Muscle layer of duodenum (tissue), 2 donors: ENCODE results near the gene OPALIN.
"Not testable (repeated sequence)": the region's sequence is repeated elsewhere in the genome, so short reads cannot be mapped to it uniquely, and the experiment has no call there.

ENCODE experiments used
- H3K27ac ChIP-seq: one replicate; pipeline ENCODE4 v1.7.0; 2013; ENCODE audit warnings: mild to moderate bottlenecking, low read length
- H3K27me3 ChIP-seq: one replicate; pipeline ENCODE4 v1.7.0; 2013; ENCODE audit warnings: low read depth, mild to moderate bottlenecking, control low read depth, low read length
- H3K36me3 ChIP-seq, 2 donors: one replicate each; pipeline ENCODE4 v1.7.0; 2013; ENCODE audit warnings: low read length in 2 of 2, control low read depth in 1 of 2, mild to moderate bottlenecking in 1 of 2; ENCODE audit not compliant: insufficient read depth in 2 of 2, control insufficient read depth in 1 of 2
- H3K4me1 ChIP-seq, 2 donors: one replicate each; pipeline ENCODE4 v1.7.0; 2013; ENCODE audit warnings: low read length in 2 of 2, mild to moderate bottlenecking in 2 of 2, control low read depth in 1 of 2, moderate library complexity in 1 of 2; ENCODE audit not compliant: insufficient read depth in 2 of 2, control insufficient read depth in 1 of 2
- H3K4me3 ChIP-seq, 2 donors: one replicate each; pipeline ENCODE4 v1.7.0; 2013; ENCODE audit warnings: low read length in 2 of 2, low read depth in 1 of 2, mild to moderate bottlenecking in 1 of 2
- H3K9me3 ChIP-seq, 2 donors: one replicate each; pipeline ENCODE4 v1.7.0; 2013; ENCODE audit warnings: low read length in 2 of 2, control low read depth in 1 of 2, mild to moderate bottlenecking in 1 of 2; ENCODE audit not compliant: control insufficient read depth in 1 of 2
- donor health status: healthy.

OPALIN gene

DNA sequence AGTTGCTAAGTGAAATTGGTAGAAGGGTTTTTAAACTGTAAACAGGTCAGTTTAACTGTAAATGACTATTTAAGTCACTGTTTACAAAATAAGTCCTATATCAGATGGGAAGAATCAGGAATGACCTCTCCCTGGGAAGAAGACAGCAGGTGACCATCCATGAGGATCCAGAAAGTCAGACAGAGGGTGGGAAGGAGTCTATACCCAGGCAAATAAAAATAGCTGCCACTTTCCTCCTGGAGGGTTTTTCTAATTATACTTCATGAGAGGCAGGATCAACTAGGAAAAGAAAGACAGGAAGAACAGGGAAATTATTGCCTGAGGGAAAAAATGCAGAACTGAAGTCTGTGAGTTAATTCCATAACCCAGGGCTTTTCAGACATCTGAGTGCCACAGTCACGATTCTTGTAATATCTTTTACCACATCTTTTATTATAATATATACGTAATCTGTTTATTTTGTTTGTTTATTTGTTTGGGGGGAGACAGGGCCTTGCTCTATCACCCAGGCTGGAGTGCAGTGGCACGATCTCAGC lies 47.6 kb downstream of the OPALIN start:
- Histone ChIP-seq H3K4me1 (peaks cover 3 to 15% of the 10 kb centered on the region in 2 donors), H3K4me3 (no peak overlapping the region), H3K9me3 (no peaks in the 10 kb centered on the region), H3K27ac (no peak overlapping the region), H3K36me3 (no peaks in the 10 kb centered on the region), H3K27me3 (no peaks in the 10 kb centered on the region)

DNA sequence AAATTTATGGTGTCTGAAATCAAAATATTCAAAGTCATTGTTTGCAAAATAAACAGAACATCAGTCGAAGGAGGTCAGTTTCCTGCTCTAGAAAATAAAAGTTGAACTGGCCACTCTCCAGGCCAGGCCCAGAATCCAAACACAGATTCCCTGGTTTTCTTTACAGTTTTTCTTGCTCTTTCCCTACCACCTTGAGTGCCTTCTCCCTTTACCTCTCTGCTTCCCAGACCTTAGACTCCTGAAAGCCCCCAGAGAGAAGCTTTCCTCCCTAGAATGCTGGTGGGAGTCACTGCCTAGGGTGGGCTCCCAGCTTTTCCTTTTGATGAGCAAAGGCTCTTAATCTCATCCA lies 48.5 kb downstream of the OPALIN start:
- H3K27me3 ChIP-seq, result no peaks in the 10 kb centered on the region
- no peak overlapping the region for H3K4me3 ChIP-seq
- no peaks in the 10 kb centered on the region for H3K9me3 ChIP-seq
- H3K4me1 ChIP-seq, result peaks cover 3 to 15% of the 10 kb centered on the region in 2 donors
- H3K27ac ChIP-seq, result no peak overlapping the region
- no peaks in the 10 kb centered on the region for H3K36me3 ChIP-seq

DNA sequence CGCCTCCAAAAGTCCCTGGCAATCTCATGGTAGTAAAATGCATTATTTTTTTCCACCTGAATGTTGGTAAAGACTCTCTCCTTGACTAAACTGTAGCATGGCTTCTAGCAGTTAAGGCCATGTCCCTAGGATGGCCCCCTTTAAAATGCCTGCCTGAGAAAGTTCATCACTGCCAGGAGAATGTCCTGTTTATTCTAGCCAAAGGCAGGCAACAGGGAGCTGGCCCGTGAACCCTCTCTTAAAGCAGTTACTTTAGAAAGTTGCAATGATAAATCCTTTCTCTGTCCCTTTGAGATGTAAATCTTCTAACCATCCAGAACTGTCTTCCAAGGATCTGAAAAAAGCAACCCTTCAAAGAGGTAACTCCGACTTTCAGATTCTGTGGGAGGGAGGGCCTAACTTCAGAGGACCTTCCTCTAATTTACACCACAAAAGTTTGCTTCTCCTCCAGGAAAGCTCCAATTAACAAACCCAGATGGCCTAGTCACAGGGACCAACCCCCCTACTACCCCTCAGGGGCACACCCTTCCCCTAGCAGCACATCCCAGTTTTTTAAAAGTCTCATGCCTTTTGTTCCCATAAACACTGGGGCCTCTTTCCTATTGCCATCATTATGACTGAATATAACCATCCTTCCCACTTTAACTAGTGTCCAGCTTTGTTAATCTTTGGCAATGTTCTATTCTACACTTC lies 49.0 kb downstream of the OPALIN start:
- no peak overlapping the region for H3K4me3 ChIP-seq
- no peak overlapping the region for H3K27ac ChIP-seq
- no peaks in the 10 kb centered on the region for H3K9me3 ChIP-seq
- H3K27me3 ChIP-seq, result no peaks in the 10 kb centered on the region
- no peaks in the 10 kb centered on the region for H3K36me3 ChIP-seq
- peaks cover 3 to 15% of the 10 kb centered on the region in 2 donors for H3K4me1 ChIP-seq

DNA sequence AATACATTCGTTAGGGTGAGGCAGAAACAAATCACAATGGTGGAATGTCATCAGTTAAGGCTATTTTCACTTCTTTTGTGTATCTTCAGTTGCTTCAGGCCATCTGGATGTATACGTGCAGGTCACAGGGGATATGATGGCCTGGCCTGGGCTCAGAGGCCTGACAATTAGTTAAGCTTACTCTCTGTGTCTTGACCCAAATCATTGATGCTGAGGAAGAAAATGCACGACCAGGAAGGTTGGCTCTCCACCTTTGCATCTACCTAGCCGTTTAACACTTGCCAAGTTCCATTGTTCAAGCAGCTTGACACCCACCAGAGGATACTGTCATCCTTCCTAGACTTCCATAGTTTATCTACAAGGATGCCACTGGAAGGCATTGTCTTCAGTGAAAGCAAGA lies 49.9 kb downstream of the OPALIN start:
- H3K4me3 ChIP-seq, H3K27me3 ChIP-seq, H3K9me3 ChIP-seq, H3K27ac ChIP-seq, H3K36me3 ChIP-seq: not testable (repeated sequence)
- peaks cover 3 to 15% of the 10 kb centered on the region in 2 donors for H3K4me1 ChIP-seq

DNA sequence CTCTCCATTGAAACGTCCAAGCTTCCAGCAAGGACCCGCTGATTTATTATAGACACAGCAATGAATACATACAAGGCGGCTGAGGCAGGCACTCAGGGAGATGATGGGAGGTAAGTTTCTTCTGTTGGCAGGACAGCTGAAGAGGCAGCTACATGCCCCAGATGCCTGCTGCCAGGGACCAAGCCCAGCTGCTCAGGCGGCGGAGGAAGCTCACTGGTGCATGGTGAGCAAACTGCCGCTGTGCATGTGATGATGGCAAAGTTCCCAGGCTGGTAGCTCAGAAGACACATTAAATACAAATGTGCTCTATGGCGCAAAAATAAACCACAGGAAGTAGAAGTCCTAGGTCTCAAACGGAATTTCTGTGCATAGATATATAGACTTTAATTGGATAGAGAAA lies 52.3 kb downstream of the OPALIN start:
- Histone ChIP-seq H3K4me1 (peaks cover 3 to 15% of the 10 kb centered on the region in 2 donors), H3K36me3 (no peaks in the 10 kb centered on the region), H3K9me3 (no peaks in the 10 kb centered on the region), H3K27me3 (no peaks in the 10 kb centered on the region), H3K27ac (no peak overlapping the region), H3K4me3 (no peak overlapping the region)

DNA sequence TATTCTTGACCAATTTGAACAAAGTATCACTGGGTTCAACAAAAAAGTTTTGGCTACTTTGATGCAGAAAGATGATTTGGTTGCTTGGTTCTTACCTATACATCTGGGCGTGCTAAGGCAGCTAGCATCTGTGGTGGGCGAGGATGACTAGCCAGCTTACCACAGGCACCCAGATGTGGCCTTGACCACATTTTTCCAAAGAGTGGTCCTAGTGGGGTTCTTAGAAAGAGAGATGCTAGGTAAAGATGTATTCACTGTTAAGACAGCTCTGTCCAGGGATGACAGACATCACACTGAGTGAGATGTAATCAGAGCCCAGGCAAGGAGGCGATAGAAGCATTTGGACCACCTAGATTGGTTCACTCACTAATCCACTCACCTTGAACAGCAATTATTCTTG lies 53.8 kb downstream of the OPALIN start:
- no peaks in the 10 kb centered on the region for H3K9me3 ChIP-seq
- H3K36me3 ChIP-seq, result no peaks in the 10 kb centered on the region
- H3K27me3 ChIP-seq, result no peaks in the 10 kb centered on the region
- peaks cover 3 to 12% of the 10 kb centered on the region in 2 donors for H3K4me1 ChIP-seq
- no peak overlapping the region for H3K4me3 ChIP-seq
- H3K27ac ChIP-seq, result no peak overlapping the region

DNA sequence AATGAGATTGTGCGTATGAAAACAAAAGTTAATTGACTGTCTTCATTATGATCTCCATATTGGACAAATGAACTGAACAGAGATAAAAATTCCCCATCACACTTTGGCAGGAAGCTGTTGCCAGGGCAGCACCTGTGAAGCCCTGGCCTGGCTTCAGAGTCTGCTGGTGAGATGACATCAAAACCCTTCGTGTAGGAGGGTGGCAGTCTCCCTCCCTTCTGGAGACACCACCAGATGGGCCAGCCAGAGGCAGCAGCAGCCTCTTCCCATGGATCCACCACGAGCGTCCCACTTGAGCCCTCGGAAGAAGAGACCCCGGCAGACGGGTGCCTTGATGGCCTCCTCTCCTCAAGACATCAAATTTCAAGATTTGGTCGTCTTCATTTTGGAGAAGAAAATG lies 54.6 kb downstream of the OPALIN start, which contains the start of gene DNTT:
Gene DNTT, plus strand, starts transcription at position 205 of the 400 bp plus-strand sequence. Its CDS starts 64 bp downstream, at position 269.
- H3K4me1 ChIP-seq, result peaks cover 3 to 11% of the 10 kb centered on the region in 2 donors
- no peak within 1 kb of the TSS for H3K27ac ChIP-seq
- H3K9me3 ChIP-seq, result no peaks in the 10 kb centered on the region

DNA sequence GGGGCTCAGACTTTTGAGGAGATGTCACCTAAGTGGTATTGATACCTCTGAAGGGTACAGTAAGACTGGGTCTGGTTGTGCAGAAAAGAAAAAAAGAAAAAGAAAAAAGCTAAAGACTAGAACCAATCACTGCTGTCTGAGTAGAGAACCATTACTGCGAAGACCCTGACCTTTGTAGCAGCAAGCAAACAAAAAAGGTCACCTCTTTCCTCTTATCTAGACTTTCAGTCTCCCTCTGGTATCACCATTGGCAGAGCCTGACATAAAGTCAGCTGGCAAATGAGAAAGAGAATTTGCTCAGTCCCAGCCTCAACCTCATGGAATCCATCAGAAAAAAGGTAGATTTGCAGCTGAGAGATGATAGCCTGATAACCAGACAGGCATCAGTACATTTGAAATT lies 57.2 kb downstream of the OPALIN start:
- no peaks in the 10 kb centered on the region for H3K36me3 ChIP-seq
- H3K4me1 ChIP-seq, result peaks cover 3 to 7% of the 10 kb centered on the region in 2 donors
- no peaks in the 10 kb centered on the region for H3K9me3 ChIP-seq
- no peaks in the 10 kb centered on the region for H3K27me3 ChIP-seq
- no peak overlapping the region for H3K4me3 ChIP-seq
- no peak overlapping the region for H3K27ac ChIP-seq

More for the DNA sequence above, 54.6 kb downstream of the OPALIN start, which contains the start of gene DNTT:
- no peaks in the 10 kb centered on the region for H3K36me3 ChIP-seq
- H3K4me3 ChIP-seq, result no peak within 1 kb of the TSS
- no peaks in the 10 kb centered on the region for H3K27me3 ChIP-seq

DNA sequence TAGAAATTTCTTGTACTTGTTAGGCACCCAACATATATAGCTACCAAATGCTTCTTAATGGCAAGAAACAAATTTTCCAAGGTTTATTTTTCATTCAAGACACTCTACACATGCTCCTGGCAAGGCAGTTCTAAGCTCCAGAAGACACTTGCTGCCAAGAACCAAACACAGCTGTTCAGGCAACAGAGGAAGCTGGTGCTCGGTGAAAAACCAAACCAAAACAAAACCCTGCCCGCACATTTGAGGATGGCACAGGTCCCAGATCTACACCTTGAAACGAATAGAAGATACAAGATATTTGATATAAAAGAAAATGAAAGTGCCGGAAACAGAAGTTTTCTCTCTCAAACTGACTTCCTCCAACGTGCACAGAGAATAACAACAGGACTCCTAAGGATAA lies 59.4 kb downstream of the OPALIN start:
- H3K9me3 ChIP-seq, result no peaks in the 10 kb centered on the region
- H3K36me3 ChIP-seq, result no peaks in the 10 kb centered on the region
- no peak overlapping the region for H3K27ac ChIP-seq
- H3K4me1 ChIP-seq, result peaks cover 0 to 7% of the 10 kb centered on the region in 2 donors
- no peaks in the 10 kb centered on the region for H3K27me3 ChIP-seq
- no peak overlapping the region for H3K4me3 ChIP-seq

DNA sequence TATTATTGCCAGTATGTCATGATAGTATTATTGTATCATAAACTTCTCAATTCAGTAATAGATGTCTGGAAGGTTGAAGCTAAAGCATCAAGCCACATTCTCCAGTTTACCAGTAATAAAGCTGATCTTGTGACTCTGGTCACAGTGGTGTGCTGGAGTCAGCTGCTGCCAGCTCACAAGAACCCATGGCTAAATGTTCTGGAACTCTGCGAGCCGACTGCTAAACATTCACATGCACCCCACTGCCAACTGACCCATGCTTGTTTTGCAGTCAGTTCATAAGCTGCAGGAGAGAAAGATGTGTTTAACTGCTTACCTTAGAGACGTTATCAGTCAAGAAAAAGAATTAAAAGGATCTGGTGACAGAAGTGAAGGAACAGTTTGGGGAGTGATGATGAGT lies 60.4 kb downstream of the OPALIN start:
- Histone ChIP-seq H3K27me3 (no peaks in the 10 kb centered on the region), H3K36me3 (no peaks in the 10 kb centered on the region), H3K27ac (no peak overlapping the region), H3K4me1 (peaks cover 0 to 7% of the 10 kb centered on the region in 2 donors), H3K4me3 (no peak overlapping the region), H3K9me3 (no peaks in the 10 kb centered on the region)

DNA sequence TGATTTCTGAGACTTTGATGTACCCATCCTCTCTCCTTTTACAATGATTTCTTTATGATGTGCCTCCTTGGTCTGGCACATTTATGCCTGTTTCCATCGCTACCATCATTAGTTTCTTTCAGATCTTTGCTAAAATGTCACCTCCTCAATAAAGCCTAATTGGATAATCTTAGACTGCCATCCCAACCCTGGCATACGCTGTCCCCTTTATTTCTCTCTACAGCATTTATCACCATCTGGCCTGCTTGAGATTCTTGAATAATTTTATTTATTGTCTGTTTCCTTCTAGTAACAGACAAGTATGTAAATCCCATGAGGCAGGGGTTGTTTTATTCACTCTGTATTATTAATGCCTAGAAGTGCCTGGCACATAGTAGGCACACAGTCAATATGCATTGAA lies 61.3 kb downstream of the OPALIN start:
- H3K27me3 ChIP-seq, result no peaks in the 10 kb centered on the region
- no peaks in the 10 kb centered on the region for H3K36me3 ChIP-seq
- H3K4me1 ChIP-seq, result peaks cover 0 to 7% of the 10 kb centered on the region in 2 donors
- no peak overlapping the region for H3K4me3 ChIP-seq
- H3K27ac ChIP-seq, result no peak overlapping the region
- no peaks in the 10 kb centered on the region for H3K9me3 ChIP-seq

DNA sequence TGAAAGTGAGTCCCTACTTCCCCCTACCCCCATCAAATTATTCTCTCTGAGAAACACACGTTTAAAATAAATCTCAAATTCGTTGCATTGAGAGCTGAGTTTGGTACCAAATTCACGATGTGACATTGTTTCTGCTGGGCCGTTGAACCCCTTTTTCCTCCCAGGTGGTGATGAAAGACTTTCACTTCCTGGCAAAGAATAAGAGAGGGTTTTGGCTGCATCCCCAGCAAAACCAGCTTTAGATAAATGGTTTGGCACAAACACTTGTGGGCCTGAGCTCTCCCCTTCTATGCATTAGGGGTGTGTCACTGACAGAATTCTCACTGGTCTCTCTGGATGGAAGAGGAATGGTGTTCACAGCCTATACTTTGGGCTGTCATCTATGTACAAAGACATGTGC lies 63.3 kb downstream of the OPALIN start:
- no peak overlapping the region for H3K4me3 ChIP-seq
- H3K36me3 ChIP-seq, result no peaks in the 10 kb centered on the region
- H3K9me3 ChIP-seq, result no peaks in the 10 kb centered on the region
- peaks cover 0 to 7% of the 10 kb centered on the region in 2 donors for H3K4me1 ChIP-seq
- H3K27ac ChIP-seq, result no peak overlapping the region
- no peaks in the 10 kb centered on the region for H3K27me3 ChIP-seq
